ENCODE measurements around the gene HTR1B.

Gene HTR1B

DNA sequence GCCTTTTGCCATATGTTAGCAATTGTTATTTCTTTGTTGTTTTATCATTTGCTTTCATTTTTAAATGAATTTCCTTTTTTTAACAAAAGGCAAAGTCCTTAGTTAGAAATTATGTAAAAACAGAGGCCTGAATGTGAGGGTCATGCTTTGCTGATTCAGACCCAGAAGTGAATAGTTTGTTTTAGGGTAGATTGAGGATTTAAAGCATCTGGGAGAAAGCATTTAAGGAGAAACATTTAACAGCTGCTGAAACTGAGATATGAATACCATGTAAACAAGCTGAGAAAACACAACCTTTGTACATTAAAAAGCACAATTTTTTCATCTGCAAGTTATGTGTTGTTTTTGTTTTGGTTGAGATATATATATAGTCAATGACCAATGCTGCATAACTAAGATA, 8.0 kb downstream of the HTR1B start:
- DNase-seq, result no peak

DNA sequence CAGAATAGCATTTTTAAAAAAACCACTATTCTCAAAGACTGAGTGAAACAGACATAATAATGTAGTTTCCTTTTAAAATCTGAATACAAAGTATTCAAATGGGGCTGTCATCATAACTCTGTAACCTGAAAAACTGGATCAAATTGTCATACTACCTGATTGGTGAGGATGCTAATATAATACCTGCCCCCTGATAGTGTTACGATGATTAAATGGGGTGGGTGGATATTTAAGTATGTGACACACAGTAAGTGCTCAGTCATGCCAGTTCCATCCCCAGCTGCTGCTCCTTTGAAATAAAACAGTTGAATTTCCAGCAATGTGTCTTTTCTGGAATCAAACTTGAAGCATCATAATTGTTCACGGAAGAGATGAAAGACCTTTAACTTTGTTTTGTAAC, 8.9 kb downstream of the HTR1B start:
- DNase-seq, result no peak

DNA sequence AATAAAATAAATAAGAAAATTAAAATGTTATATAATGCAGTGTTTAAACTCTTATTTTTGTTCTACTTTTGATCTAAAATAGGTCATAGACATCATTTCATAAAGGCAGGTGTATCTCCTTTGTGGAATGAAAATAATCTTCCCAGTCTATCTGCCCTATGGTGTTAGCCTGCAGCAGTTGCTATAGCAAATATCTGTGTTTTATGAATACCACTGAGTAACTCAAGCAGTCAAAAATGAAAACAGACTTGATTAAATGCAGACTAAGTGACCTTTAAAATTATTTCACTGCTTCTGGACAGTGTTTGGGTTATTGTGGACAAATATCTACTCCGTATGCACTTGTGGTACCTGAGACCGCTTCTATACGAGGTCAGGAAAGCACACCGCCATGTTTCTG, 11.8 kb downstream of the HTR1B start:
- DNase-seq, result no peak

DNA sequence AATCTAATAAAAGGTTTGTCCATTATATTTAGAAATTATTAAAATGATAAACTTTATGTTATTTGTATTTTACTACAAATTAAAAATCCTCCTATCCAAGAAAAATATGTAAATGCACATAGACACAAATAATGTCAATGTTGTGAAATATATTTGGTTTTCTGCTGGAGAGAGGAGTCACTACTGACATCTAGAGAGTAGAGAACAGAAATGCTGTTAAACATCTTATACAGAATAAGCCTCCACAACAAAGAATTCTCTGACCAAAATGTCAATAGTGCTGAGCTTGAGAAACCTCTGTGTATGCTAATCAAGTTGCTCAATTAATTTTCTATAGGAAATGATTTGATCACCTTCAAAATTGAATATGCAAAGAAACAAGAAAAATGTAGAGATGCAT, 12.4 kb downstream of the HTR1B start:
- DNase-seq, result no peak

DNA sequence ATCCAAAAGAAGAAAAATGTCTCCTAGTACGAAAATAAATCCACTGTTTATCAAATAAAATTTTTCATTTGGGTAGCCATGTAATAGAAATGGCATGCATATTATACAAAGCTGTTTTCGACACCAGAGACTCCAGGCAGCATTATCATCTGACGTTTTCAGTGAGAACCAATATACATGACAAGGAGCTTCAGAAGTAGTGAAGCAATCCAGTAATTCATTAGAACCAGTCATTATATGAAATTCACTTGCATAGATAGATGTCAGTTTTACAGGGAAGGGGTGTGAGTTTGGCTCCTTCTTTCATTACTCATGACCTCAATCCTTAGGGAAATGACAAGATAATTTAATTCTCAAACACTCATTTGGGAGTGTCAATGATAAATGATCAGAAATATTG, 14.7 kb downstream of the HTR1B start:
- no peak for DNase-seq

DNA sequence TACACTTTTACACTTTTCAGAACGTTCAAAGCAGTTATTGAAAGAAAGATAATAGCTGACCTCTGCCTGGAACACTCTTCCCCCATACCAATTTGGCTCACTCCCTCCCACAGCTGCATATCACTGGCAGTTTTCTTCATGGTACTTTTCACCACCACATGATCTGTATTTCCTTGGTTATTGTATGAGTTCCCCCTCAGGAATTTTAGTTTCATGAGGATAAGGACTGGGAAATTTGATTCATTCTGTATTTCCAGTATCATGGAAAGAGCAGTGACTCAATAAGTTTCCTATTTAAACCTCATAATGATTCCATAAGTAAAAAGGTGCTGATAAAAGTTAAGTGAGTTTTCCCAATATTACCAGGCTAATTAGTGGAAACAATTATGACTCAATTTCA, 16.0 kb downstream of the HTR1B start:
- no peak for DNase-seq

DNA sequence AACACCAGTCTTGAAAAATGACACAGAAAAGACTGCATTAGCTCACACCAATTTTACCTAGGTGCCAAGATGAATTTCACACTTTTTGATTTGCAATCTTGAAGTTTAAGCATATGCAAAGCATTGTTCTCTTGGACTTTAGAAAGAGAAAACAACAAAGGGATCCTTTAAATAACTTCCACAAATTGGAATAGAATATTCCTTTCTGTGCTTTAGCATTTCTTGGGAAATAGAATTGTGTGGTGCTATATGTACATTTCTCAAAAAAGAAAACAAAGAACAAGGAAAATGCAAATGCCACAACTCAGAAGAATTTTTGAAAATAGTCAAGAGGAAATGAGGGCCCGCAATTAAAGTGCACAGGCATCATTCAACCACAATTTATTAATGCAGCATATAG, 17.0 kb downstream of the HTR1B start:
- no peak for DNase-seq

DNA sequence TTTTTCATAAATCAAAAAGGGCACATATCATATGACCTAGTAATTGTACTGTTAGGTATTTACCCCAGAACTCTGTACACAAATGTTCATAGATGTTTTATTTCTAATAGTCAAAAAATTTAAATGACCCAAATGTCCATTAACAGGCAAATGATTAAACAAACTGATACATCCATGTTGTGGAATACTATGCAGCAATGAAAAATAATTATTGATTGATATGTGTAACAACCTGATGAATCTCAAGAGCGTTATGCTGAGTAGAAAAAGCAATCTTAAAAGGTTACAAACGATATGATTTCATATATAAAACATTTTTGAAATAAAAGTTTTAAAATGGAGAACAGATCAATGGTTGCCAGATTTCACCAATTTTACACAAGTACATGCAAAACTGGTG, 18.1 kb downstream of the HTR1B start:
- DNase-seq, result no peak

DNA sequence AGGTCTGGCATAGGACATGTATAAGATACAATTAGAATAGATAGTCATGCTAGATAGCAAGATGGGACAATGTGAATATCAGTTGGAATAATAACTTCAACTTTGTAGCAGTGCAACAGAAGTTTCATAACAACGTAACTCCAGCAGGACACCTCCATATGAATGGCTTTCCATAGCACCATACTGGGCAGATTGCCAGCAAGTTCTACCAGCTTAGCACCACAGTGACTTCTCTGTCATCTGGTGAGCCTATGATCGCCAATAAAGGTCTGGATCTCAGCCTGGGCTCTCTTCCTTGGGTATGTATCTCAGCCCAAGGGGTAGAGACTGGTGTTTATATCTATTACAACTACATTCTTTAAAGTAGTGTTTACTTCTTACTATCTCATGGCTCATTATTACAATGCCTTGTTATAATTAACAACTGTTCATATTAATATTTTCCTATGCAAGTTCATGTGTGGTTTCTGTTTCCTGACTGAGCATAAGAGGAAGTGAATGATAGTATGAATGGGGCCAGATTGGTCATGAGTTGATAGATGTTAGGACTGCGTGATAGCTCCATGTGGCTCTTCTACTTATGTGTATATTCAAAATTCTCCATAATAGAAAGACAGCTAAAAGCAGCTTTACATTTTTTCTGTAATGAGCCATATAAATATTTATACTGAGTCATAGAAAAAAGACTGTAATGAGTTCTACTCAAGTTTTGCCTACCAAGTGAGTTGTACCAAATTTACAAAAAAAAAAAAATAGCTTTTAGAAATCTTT, 22.9 kb downstream of the HTR1B start:
- DNase-seq, result no peak

DNA sequence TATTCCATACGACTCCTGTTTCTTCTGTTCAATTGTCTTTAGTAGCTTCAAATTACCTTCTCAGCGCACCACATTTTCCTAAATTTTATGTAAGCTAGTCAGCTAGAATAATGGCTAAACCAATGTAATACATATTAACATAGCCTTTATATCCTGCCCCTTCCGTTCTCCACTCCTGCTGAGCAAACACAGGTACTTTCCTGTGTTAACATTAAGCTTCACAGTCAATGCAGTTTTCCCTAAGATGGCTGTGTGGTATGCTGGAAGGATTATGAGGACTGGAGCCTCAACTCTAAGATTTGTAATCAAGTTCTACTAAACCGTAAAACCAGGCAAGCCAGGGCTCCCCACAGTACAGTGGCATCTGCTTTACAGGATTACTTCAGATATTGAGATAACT, 29.4 kb downstream of the HTR1B start:
- no peak for DNase-seq

DNA sequence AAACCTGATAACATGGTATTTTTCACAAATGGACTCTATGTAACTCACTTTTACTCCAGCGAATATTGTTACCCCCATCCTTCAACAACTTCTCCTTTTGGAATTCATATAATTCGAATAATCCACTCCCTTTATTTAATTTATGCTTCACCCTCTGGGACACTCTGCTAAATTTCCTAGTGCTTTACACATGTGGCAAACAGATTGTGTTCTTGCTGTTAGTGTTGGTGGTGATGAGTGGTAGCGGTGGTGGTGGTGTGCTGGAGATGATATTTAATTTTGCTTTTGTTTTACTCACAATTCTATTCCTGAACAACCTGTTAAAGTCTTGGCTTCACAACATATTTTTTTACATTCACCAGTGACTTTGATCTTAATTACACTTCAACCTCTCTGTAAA, 32.8 kb downstream of the HTR1B start:
- DNase-seq, result no peak

DNA sequence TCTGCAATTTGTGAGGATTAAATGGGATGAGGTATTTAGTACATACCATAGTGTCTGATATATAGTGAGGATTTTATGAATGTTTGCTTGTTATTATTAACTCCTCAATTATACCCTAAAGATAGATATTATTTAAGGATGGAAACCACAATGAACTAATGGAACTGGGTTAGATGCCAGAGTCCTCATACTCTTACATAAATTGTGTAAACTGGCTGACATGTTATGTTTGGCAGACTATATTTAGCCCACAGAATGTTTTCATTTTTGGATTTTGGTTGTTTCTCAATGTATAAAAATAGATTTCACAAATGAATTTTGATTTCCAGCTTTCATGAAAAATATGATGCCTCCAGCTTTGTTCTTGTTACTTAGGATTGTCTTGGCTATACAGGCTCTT, 37.6 kb downstream of the HTR1B start:
- DNase-seq, result no peak

DNA sequence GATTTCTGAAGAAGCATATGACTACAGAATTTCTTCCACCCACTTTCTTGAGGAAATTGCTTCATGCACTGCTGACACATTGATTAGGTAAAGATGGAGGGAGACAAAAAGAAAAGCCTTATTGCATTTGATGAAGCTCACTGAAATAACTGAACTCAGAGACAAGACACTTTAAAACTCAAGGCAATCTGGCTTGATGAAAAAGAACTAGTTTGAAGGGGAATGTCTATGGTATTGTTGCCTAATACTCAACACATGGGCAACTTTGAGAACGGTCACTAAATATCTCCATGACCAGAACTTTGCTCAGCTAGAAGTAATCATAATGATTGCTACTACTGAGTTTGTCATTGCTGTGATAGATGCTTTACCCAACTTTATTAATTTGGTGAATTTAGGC, 38.1 kb downstream of the HTR1B start:
- DNase-seq, result no peak

DNA sequence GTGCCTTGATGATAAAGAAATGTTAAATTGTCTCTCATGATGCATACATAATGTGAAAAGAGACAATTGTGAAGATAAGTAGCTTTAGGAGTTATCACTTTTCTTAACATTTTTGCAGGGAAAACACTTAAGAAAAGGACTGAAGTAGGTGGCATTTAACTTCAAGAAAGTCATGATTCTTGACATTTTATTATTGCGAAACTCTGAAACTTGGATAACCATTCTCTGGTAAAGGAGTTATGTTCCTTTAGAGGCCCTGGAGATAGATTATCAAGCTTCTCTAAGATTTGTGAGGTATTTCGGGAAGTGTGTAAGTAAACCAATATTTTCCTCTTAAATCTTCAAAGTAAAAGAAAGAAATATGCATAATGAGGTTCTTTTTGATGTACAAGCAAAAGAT, 38.5 kb downstream of the HTR1B start:
- no peak for DNase-seq

DNA sequence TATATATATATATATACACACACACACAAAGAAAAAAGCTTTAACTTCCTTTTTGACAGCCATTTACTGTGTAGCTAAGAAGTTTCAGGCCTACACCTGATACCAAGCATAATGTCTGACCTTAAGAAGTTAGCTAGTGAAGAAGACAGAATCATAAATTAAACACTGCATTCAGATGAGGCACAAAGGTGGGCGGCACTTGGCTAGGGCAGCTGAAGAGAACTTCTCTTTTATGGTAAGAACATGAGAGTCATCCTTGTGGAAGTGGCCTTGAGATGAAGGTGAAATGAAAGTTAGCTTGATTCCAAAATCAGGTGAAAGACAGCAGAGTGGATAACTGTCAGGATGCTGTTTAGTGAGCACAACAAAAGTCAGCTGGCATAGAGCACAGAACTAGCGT, 46.5 kb downstream of the HTR1B start:
- DNase-seq, result no peak

DNA sequence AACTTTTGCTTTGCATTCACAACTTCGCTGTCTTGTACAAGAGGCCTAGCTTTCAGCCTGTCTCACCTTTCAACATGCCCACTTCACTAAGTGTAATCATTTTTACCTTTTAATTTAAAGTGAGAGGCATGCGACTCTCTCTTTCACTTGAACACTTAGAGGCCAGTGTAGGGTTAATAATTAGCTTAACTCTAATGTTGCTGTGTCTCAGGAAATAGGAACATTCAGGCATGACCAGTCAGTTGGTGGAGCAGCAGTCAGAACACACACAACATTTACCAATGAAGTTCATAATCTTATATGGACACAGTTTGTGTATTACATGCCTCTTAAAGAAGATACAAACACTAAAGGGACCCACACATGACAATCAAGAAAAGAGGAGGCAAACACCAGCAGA, 47.6 kb downstream of the HTR1B start:
- DNase-seq, result no peak

All from CD4-positive, alpha-beta T cell treated with Interferon alpha-2 for 1 hour (primary cell).